OCI-LY7 (cell line): ENCODE results near the gene S1PR4.

Experiments used
- CTCF ChIP-seq: fragments of 200-600 bp; sonication (generic); conservative IDR thresholded peaks from 2 replicates; pipeline ENCODE4 v1.5.1; 2014; ENCODE audit warnings: mild to moderate bottlenecking, antibody characterized with exemption, low read length, moderate library complexity, mixed read lengths
- EZH2phosphoT487 ChIP-seq: fragments of 200-600 bp; sonication (generic); IDR thresholded peaks from 2 replicates; pipeline ENCODE4 v1.6.1; 2018; ENCODE audit warnings: low read depth, borderline replicate concordance, mild to moderate bottlenecking, mixed run types, antibody characterized with exemption, low read length, moderate library complexity, mixed read lengths

- no peak for TF ChIP-seq CTCF
- TF ChIP-seq EZH2phosphoT487 = no peak
These were observed 26.8 kb upstream of the S1PR4 start for GRCh38 chr19:3151563-3152418.
